Neural progenitor cell (in vitro differentiated cells): Measurements from ENCODE around the gene MRO.

ENCODE experiments used
- EZH2 ChIP-seq: fragments of 200-600 bp; sonication (generic); IDR thresholded peaks from 2 replicates; pipeline ENCODE4 v1.6.1; 2017; ENCODE audit warnings: antibody characterized with exemption, mild to moderate bottlenecking, moderate library complexity
- EZH2phosphoT487 ChIP-seq: fragments of 200-600 bp; sonication (generic); IDR thresholded peaks from 2 replicates; pipeline ENCODE4 v1.6.1; 2017; ENCODE audit warnings: antibody characterized with exemption
- TF ChIP-seq, protein P1 (sequence below): fragments of 200-600 bp; sonication (generic); IDR thresholded peaks from 2 replicates; pipeline ENCODE4 v1.5.1; 2017; ENCODE audit warnings: antibody characterized with exemption, mild to moderate bottlenecking

DNA sequence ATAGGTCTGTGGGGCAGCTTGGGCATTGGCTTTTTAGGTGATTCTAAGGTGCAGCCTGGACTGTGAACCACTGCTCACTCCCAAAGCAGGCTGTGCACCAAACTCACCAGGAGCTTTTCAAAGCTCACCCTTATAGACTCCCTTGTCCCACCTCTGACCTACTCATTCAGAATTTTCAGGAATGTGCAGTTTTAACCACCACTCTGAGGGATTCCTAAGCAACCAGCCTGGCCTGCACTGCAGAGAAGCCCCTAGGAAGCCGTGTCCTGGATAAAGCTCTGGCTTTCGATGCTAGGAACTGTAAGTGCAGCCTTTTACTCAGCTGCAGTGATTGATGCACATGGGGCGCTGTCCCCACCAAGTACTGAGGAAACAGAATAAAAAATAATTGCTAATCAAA, 33.0 kb downstream of the MRO start:
- TF ChIP-seq, protein P1, sequence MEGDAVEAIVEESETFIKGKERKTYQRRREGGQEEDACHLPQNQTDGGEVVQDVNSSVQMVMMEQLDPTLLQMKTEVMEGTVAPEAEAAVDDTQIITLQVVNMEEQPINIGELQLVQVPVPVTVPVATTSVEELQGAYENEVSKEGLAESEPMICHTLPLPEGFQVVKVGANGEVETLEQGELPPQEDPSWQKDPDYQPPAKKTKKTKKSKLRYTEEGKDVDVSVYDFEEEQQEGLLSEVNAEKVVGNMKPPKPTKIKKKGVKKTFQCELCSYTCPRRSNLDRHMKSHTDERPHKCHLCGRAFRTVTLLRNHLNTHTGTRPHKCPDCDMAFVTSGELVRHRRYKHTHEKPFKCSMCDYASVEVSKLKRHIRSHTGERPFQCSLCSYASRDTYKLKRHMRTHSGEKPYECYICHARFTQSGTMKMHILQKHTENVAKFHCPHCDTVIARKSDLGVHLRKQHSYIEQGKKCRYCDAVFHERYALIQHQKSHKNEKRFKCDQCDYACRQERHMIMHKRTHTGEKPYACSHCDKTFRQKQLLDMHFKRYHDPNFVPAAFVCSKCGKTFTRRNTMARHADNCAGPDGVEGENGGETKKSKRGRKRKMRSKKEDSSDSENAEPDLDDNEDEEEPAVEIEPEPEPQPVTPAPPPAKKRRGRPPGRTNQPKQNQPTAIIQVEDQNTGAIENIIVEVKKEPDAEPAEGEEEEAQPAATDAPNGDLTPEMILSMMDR = no peak
- TF ChIP-seq EZH2phosphoT487 (no peak), EZH2 (no peak)
